CD4-positive, alpha-beta T cell treated with Interferon gamma for 1 hour (primary cell): Measurements from ENCODE around the gene HCN2.
A peak's percentile ranks its signal among the peaks of the same experiment; 100 is the strongest.
"Not testable (repeated sequence)": the region's sequence is repeated elsewhere in the genome, so short reads cannot be mapped to it uniquely, and the experiment has no call there.

Experiments
- DNase-seq: peaks from one replicate; pipeline ENCODE4 v3.0.0-alpha.2; 2020

The HCN2 gene

DNA sequence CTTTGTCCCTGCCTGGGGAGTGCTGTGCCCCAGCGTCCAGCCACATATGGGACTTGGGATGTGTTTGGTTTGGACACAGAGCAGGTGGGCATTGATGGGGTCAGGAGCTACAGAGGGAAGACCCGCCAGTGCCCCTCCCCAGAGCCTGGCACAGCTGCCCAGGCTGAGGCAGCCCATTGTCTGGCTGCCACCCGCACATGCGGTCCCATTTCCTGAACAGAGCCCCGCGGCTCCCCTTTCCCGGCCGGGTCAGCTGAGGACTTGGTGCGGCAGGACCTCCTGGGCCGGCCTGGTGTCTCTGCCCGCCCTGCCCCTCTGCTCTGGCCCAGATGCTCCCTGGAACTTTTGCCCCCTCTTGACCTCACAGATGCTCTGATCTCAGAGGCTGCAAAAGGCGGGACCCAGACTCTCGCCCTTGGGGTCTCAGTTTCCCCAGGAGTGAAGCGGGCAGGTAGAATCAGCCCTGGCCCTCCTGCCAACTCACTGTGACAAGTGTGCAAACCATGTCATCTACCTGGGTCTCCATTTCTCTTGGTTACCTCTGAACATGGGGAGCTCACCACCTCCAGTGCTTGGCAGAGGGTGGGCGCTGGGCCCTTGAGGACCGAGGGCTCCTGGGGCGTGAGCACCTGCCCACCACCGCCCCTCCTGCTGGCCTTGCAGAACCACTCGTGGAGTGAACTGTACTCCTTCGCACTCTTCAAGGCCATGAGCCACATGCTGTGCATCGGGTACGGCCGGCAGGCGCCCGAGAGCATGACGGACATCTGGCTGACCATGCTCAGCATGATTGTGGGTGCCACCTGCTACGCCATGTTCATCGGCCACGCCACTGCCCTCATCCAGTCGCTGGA lies 17.8 kb downstream of the HCN2 start:
- DNase-seq = no peak

DNA sequence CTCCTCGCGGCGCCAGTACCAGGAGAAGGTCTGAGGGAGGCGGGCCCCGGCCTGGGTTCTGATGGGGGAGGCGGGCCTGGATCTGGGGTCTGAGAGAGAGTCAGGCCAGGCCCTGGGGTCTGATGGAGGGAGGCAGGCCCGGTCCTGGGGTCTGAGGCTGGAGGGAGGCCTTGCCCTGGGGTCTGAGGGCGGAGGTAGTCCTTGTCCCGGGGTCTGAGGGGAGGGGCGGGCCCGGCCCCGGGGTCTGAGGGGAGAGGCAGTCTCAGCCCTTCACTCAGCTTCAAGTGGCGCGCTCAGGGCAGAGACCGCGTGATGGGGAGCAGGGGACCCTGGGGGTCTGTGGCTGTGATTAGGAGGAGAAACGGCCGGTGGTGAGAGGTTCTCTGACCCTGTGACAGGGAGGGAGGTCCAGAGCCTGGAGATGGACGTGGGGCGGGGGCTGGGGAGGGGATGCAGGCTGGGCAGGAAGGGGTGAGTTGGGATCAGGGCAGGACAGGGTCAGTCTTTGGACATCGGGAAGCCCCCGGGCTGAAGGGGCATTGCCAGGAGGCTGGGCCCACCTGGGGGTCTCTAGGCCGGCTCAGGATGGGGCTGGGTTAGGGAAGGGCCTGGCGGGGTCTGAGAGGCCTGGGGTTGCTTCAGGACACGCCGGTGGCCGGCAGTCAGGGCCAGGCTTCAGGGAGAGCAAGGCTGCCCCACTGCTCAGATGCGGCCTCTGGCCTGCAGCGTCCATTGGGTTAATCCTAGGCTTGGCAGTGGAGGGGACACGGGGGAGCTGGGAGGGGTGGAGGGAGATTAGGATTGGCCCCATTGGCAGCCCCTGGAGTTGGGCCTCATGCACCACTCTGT lies 18.7 kb downstream of the HCN2 start:
- DNase-seq = no peak

DNA sequence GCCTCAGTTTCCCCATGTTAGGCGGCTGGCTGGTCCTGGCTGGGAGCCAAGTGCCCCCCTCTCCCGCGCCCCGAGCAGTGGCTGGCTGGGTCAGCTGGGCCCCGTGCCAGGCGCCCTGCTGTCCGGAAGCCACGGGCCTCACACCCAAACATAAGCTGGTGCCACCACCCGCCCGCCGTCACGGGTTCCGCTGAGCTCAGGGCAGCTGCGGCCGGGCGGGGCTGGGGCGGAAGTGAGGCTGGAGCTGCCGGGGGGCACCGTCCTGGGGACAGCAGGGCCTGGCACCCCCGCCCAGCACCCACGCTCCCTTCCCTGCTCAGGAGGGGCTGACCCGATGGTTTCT lies 19.3 kb downstream of the HCN2 start:
- no peak for DNase-seq

- DNase-seq = peak; percentile 37
These were observed 20.6 kb downstream of the HCN2 start for GRCh38 chr19:610071-610800.

- peak; percentile 37 for DNase-seq
These were observed 21.3 kb downstream of the HCN2 start for GRCh38 chr19:610801-611480.

DNA sequence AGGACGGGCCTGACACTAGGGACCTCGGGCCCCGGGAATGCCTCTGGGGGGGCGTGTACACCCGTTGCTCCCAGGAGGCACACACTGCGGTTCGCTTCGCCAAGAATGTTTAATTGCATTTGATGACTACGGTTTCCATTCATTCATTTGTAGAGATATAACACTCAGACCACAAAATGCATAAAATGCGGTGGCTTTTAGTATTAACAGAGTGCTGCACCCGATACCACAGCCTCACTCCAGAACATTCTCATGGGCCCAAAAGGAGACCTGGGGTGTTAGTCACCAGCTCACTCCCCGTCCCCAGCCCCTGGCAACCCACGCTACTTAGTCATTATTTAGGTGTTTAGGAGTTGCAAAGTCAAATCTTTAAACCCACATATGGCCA lies 21.8 kb downstream of the HCN2 start:
- no peak for DNase-seq

DNA sequence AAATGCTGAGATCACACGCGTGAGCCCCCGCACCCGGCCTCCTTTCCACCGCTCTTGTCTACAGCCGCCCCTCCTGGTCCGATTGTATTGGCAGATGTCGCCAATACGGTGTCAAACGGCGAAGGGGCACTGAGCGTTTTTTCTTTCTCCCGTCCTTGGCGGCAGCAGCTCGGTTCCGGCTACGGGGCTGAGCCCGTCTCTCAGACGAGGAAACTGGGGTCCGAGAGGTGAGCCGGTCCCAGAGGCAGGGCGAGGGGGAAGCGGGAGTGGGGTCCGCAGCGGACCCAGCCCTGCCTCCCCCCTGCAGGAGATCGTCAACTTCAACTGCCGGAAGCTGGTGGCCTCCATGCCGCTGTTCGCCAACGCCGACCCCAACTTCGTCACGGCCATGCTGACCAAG lies 23.3 kb downstream of the HCN2 start:
- no peak for DNase-seq

DNA sequence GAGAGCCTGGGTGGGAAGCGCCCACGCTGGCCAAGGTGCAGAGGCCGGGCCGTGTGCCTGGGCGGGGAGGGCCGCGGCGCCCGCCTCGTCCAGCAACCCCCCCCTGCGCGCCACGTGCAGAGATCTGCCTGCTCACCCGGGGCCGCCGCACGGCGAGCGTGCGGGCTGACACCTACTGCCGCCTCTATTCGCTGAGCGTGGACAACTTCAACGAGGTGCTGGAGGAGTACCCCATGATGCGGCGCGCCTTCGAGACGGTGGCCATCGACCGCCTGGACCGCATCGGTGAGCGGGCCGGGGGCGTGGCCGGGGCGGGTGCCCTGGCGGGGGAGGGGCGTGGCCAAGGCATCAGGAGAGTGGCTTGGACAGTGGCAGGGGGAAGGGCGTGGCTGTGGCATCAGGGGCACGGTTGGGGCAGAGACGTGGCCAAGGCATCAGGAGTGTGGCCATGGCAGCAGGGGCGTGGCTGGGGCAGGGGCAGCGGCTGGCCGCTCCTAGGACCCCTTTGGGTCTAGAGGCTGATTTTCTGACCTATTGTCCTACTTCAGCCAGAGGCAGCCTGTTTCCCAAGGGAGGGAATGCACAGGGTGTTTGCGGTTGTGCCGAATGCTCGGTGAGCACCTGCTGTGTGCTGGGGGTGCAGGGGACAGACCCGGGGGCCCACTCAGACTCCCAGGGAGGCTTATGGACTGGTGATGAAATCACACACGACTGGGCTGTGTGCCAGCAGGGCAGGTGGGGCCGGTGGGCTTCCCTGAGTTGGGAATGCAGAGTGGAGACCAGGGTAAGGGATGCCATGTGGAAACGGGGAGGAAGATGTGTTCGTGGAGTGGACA lies 24.3 kb downstream of the HCN2 start:
- no peak for DNase-seq

GRCh38 chr19:615619-616018 lies 25.9 kb downstream of the HCN2 start:
- DNase-seq = no peak

DNA sequence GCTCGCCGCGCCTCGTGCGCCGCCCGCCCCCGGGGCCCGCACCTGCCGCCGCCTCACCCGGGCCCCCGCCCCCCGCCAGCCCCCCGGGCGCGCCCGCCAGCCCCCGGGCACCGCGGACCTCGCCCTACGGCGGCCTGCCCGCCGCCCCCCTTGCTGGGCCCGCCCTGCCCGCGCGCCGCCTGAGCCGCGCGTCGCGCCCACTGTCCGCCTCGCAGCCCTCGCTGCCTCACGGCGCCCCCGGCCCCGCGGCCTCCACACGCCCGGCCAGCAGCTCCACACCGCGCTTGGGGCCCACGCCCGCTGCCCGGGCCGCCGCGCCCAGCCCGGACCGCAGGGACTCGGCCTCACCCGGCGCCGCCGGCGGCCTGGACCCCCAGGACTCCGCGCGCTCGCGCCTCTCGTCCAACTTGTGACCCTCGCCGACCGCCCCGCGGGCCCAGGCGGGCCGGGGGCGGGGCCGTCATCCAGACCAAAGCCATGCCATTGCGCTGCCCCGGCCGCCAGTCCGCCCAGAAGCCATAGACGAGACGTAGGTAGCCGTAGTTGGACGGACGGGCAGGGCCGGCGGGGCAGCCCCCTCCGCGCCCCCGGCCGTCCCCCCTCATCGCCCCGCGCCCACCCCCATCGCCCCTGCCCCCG lies 26.5 kb downstream of the HCN2 start:
- no peak for DNase-seq

DNA sequence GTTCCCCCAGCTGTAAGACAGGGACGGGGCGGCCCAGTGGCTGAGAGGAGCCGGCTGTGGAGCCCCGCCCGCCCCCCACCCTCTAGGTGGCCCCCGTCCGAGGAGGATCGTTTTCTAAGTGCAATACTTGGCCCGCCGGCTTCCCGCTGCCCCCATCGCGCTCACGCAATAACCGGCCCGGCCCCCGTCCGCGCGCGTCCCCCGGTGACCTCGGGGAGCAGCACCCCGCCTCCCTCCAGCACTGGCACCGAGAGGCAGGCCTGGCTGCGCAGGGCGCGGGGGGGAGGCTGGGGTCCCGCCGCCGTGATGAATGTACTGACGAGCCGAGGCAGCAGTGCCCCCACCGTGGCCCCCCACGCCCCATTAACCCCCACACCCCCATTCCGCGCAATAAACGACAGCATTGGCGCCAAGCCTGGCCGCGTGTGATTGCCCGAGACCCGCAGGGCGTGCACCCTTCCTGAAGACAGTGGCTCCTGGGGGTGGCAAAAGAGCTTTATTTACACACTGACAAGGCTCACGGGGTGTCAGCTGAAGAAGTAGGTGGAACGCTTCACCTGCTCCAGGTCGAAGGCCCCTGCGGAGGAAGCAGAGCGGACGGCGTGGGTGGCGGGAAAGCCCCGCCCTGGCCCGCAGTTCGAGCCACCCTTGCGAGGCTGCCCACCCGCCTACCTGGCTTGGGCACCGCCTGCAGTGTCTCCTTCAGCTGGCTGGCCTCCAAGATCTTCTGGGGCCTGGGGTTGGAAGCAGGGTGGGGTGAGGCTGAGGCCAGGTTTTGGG lies 27.3 kb downstream of the HCN2 start:
- no peak for DNase-seq

GRCh38 chr19:617551-618246 lies 28.0 kb downstream of the HCN2 start:
- DNase-seq = no peak

GRCh38 chr19:618247-618619 lies 28.6 kb downstream of the HCN2 start:
- DNase-seq = no peak

- no peak for DNase-seq
These were observed 29.1 kb downstream of the HCN2 start for GRCh38 chr19:618674-619285.

DNA sequence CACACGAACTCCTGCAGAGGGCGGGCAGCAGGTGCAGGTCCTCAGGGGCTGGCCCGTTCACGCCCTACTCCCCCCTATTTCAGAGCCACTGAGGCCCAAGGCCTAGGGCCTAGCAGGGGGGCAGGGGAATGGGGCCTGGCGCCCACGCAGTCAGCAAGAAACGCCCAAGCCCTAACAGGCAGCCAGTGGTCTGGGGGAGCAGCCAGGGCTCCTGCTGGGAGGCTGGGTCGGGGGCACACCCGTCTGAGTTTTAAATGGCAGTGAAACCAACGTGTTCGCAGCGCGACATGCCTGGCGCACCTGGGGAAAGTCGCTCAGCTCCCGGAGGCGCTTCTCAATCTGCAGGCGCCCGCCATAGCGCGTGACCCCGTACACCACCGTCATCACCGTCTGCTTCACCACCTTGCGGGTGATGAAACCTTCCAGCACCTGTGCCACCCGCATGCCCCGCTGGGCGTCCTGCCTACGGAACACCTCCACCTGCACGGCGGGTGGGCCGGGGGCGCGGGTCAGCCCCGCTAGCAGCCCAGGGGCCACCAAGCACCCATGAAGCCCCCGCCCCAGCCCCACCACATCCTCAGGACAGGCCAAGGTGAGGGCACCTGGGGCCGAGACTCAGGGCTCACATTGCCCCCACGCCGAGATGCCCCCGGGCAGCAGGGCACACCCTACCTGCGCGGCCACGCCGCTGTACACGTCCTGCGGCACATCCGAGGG lies 29.8 kb downstream of the HCN2 start:
- DNase-seq = no peak

DNA sequence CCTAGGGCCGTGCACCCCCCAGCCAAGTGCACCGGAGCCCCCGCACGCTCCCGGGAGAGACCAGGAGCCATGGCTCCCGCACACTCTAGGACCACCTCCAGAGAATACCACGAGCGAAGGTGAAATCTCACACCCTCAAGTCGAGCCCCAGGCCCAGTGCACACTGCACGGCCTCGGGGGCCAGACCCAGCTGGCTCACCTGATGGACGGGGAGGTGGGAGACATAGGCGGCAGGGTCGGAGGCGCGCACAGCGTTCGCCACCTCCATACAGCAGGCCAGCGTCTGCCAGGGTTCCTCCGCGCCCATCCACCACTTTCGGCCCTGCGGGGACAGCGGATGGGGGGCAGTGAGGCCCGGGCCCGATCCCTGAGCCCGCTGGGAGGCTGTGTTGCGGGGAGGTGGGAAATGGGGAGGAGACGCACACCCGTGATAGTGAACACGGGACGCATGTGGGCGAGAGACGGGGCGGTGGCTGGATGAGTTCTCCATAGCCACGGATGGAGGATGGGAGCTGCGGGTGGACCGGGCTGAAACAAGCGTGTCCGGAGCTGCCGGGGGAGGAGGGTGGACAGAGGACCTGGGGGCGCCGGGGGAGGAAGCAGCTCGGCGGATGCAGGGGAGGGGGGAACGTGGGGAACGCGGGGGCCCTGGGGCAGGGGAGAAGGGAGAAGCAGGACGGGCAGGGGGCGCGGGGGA lies 30.6 kb downstream of the HCN2 start:
- no peak for DNase-seq

DNA sequence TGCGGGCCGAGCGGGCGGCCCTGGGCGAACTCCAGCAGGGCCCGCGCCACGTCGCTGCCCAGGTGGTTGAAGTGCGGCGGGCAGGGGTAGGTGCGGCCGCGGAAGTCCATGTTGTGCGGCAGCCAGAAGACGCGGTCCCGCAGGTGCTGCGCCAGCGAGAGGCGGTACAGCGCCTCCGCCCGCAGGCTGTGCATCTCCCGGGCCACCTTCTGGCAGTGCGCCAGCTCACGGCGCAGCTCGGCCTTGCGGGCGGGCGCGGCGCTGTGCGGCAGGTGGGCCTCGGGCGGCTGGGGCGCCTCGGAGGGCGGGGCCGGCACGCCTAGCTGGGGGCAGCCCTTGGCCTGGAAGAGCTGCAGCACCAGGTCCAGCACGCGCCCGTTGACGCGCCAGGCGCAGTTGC lies 31.5 kb downstream of the HCN2 start:
- not testable (repeated sequence) for DNase-seq

- no peak for DNase-seq
These were observed 32.1 kb downstream of the HCN2 start for GRCh38 chr19:621819-622218.
